Duodenal mucosa (tissue), 2 donors: ENCODE results near the gene ZNF202.
"Not testable (repeated sequence)": the region's sequence is repeated elsewhere in the genome, so short reads cannot be mapped to it uniquely, and the experiment has no call there.

Experiments
- H3K27ac ChIP-seq: one replicate; pipeline ENCODE4 v1.7.0; 2013; ENCODE audit warnings: low read depth, low read length
- H3K27me3 ChIP-seq, 2 donors: one replicate each; pipeline ENCODE4 v1.7.0; 2013; ENCODE audit warnings: low read length in 2 of 2, control low read depth in 1 of 2; ENCODE audit not compliant: insufficient read depth in 2 of 2, control insufficient read depth in 1 of 2
- H3K36me3 ChIP-seq, 2 donors: one replicate each; pipeline ENCODE4 v1.7.0; 2013; ENCODE audit warnings: low read length in 2 of 2, control low read depth in 1 of 2; ENCODE audit not compliant: insufficient read depth in 2 of 2, control insufficient read depth in 1 of 2
- H3K4me1 ChIP-seq, 2 donors: one replicate each; pipeline ENCODE4 v1.7.0; 2013; ENCODE audit warnings: low read length in 2 of 2, control low read depth in 1 of 2; ENCODE audit not compliant: insufficient read depth in 2 of 2, control insufficient read depth in 1 of 2
- H3K4me3 ChIP-seq, 2 donors: one replicate each; pipeline ENCODE4 v1.7.0; 2013; ENCODE audit warnings: low read length in 2 of 2, low read depth in 1 of 2
- H3K9ac ChIP-seq, 2 donors: one replicate each; pipeline ENCODE4 v1.7.0; 2013; ENCODE audit warnings: low read length in 2 of 2, low read depth in 1 of 2
- H3K9me3 ChIP-seq, 2 donors: one replicate each; pipeline ENCODE4 v1.7.0; 2013; ENCODE audit warnings: low read length in 2 of 2, control low read depth in 1 of 2; ENCODE audit not compliant: control insufficient read depth in 1 of 2

The ZNF202 gene

GRCh38 chr11:123712627-123713026 lies 28.8 kb downstream of the ZNF202 start:
- not testable (repeated sequence) for H3K9me3 ChIP-seq, H3K36me3 ChIP-seq, H3K4me1 ChIP-seq, H3K27ac ChIP-seq, H3K27me3 ChIP-seq, H3K4me3 ChIP-seq, H3K9ac ChIP-seq

GRCh38 chr11:123707606-123708205 lies 33.8 kb downstream of the ZNF202 start:
- Histone ChIP-seq H3K9ac (no peak overlapping the region), H3K27ac (no peak overlapping the region), H3K27me3 (no peaks in the 10 kb centered on the region), H3K4me1 (no peaks in the 10 kb centered on the region), H3K4me3 (no peak overlapping the region), H3K36me3 (no peaks in the 10 kb centered on the region), H3K9me3 (no peaks in the 10 kb centered on the region)

GRCh38 chr11:123707206-123707605 lies 34.3 kb downstream of the ZNF202 start:
- no peak overlapping the region for H3K9ac ChIP-seq
- H3K4me1 ChIP-seq: no peaks in the 10 kb centered on the region
- no peak overlapping the region for H3K4me3 ChIP-seq
- no peak overlapping the region for H3K27ac ChIP-seq
- H3K36me3 ChIP-seq: no peaks in the 10 kb centered on the region
- H3K27me3 ChIP-seq: no peaks in the 10 kb centered on the region
- no peaks in the 10 kb centered on the region for H3K9me3 ChIP-seq

GRCh38 chr11:123704341-123704740 lies 37.1 kb downstream of the ZNF202 start:
- Histone ChIP-seq H3K4me3 (no peak overlapping the region), H3K27ac (no peak overlapping the region), H3K9ac (no peak overlapping the region), H3K27me3 (no peaks in the 10 kb centered on the region), H3K36me3 (no peaks in the 10 kb centered on the region), H3K9me3 (no peaks in the 10 kb centered on the region), H3K4me1 (no peaks in the 10 kb centered on the region)

- H3K9me3 ChIP-seq: no peaks in the 10 kb centered on the region
- H3K4me1 ChIP-seq: no peaks in the 10 kb centered on the region
- H3K27me3 ChIP-seq: peaks cover 0 to 5% of the 10 kb centered on the region in 2 donors
- H3K27ac ChIP-seq: no peak overlapping the region
- H3K9ac ChIP-seq: no peak overlapping the region
- H3K36me3 ChIP-seq: no peaks in the 10 kb centered on the region
- H3K4me3 ChIP-seq: no peak overlapping the region
Observed at GRCh38 chr11:123702696-123703095, 38.8 kb downstream of the ZNF202 start.

GRCh38 chr11:123702139-123702538 lies 39.3 kb downstream of the ZNF202 start:
- Histone ChIP-seq H3K4me1 (no peaks in the 10 kb centered on the region), H3K36me3 (no peaks in the 10 kb centered on the region), H3K9me3 (no peaks in the 10 kb centered on the region), H3K27me3 (peaks cover 0 to 5% of the 10 kb centered on the region in 2 donors), H3K9ac (no peak overlapping the region), H3K4me3 (no peak overlapping the region), H3K27ac (no peak overlapping the region)

- H3K36me3 ChIP-seq: no peaks in the 10 kb centered on the region
- peaks cover 0 to 5% of the 10 kb centered on the region in 2 donors for H3K27me3 ChIP-seq
- no peaks in the 10 kb centered on the region for H3K4me1 ChIP-seq
Observed at GRCh38 chr11:123700772-123701171, 40.7 kb downstream of the ZNF202 start.

GRCh38 chr11:123698546-123699127 lies 42.8 kb downstream of the ZNF202 start:
- Histone ChIP-seq H3K27ac (no peak overlapping the region), H3K36me3 (no peaks in the 10 kb centered on the region), H3K9me3 (no peaks in the 10 kb centered on the region), H3K4me3 (no peak overlapping the region), H3K9ac (no peak overlapping the region), H3K27me3 (peaks cover 0 to 5% of the 10 kb centered on the region in 2 donors), H3K4me1 (no peaks in the 10 kb centered on the region)

More at GRCh38 chr11:123700772-123701171, 40.7 kb downstream of the ZNF202 start:
- no peak overlapping the region for H3K4me3 ChIP-seq
- no peak overlapping the region for H3K9ac ChIP-seq
- H3K9me3 ChIP-seq: no peaks in the 10 kb centered on the region
- no peak overlapping the region for H3K27ac ChIP-seq

- peaks cover 0 to 5% of the 10 kb centered on the region in 2 donors for H3K27me3 ChIP-seq
Observed at GRCh38 chr11:123696183-123696582, 45.3 kb downstream of the ZNF202 start.

GRCh38 chr11:123695231-123695630 lies 46.2 kb downstream of the ZNF202 start:
- Histone ChIP-seq H3K27me3 (peaks cover 0 to 8% of the 10 kb centered on the region in 2 donors), H3K4me1 (peaks cover 0 to 3% of the 10 kb centered on the region in 2 donors), H3K4me3 (no peak overlapping the region), H3K36me3 (no peaks in the 10 kb centered on the region), H3K9ac (no peak overlapping the region), H3K9me3 (no peaks in the 10 kb centered on the region), H3K27ac (no peak overlapping the region)

More at GRCh38 chr11:123696183-123696582, 45.3 kb downstream of the ZNF202 start:
- Histone ChIP-seq H3K27ac (no peak overlapping the region), H3K36me3 (no peaks in the 10 kb centered on the region), H3K9me3 (no peaks in the 10 kb centered on the region), H3K4me3 (no peak overlapping the region), H3K4me1 (peaks cover 0 to 3% of the 10 kb centered on the region in 2 donors), H3K9ac (no peak overlapping the region)
